A673 (cell line): ENCODE measurements around the gene NSMCE4A. TPM values are rescaled to one million over a fixed set of nuclear protein-coding genes. Genes with fewer than 3 reads are reported as not detected.

Experiments used
- BruUV-seq: library from RNA; stranded (reverse); fragments of 400-500 nt; replicated peaks from 2 replicates; lab custom pipeline; 2021; lab: Mats Ljungman, UMichigan
- CTCF ChIA-PET: fragments of 300-600 bp; sonication (Branson Sonifier 250); formaldehyde crosslinking; loops from one replicate; lab custom pipeline; 2022; ENCODE audit warnings: antibody characterized with exemption; lab: Charles Lee
- POLR2A ChIA-PET: fragments of 300-600 bp; sonication (Branson Sonifier 250); formaldehyde crosslinking; loops from one replicate; lab custom pipeline; 2022; ENCODE audit warnings: antibody characterized with exemption; ENCODE audit not compliant: low non-redundant PET; lab: Charles Lee
- DNase-seq: peaks from one replicate; pipeline ENCODE4 v3.0.0-alpha.2; 2015; ENCODE audit warnings: low spot score
- H3K27ac ChIP-seq: fragments of 200-600 bp; sonication (generic); 2 replicates; pipeline ENCODE4 v1.5.1; 2016; ENCODE audit warnings: mixed run types, low read depth, mild to moderate bottlenecking, mixed read lengths, antibody characterized with exemption, low read length; ENCODE audit not compliant: poor library complexity, severe bottlenecking
- H3K27me3 ChIP-seq: fragments of 200-600 bp; sonication (generic); replicated peaks from 2 replicates; pipeline ENCODE4 v1.6.1; 2017; ENCODE audit warnings: mixed run types, low read depth, mild to moderate bottlenecking, mixed read lengths, antibody characterized with exemption, low read length; ENCODE audit not compliant: insufficient read depth, poor library complexity
- H3K36me3 ChIP-seq: fragments of 200-600 bp; sonication (generic); 2 replicates; pipeline ENCODE4 v1.6.1; 2016; ENCODE audit warnings: mixed run types, mild to moderate bottlenecking, mixed read lengths, antibody characterized with exemption, low read length; ENCODE audit not compliant: insufficient read depth, poor library complexity, severe bottlenecking
- H3K4me1 ChIP-seq: fragments of 200-600 bp; sonication (generic); 2 replicates; pipeline ENCODE4 v1.6.1; 2017; ENCODE audit warnings: mixed run types, mild to moderate bottlenecking, mixed read lengths, antibody characterized with exemption, low read length; ENCODE audit not compliant: insufficient read depth, poor library complexity, severe bottlenecking
- H3K4me3 ChIP-seq: fragments of 200-600 bp; sonication (generic); 2 replicates; pipeline ENCODE4 v1.5.1; 2016; ENCODE audit warnings: low read depth, mixed run types, mild to moderate bottlenecking, mixed read lengths, low read length; ENCODE audit not compliant: poor library complexity, severe bottlenecking
- H3K9me3 ChIP-seq: fragments of 200-600 bp; sonication (generic); 2 replicates; pipeline ENCODE4 v1.6.1; 2016; ENCODE audit warnings: mixed run types, low read depth, mild to moderate bottlenecking, mixed read lengths, antibody characterized with exemption, low read length; ENCODE audit not compliant: poor library complexity, severe bottlenecking
- EZH2 ChIP-seq: fragments of 200-600 bp; sonication (generic); IDR thresholded peaks from 2 replicates; pipeline ENCODE4 v1.6.1; 2017; ENCODE audit warnings: borderline replicate concordance, low read depth, mild to moderate bottlenecking, mixed read lengths, antibody characterized with exemption, low read length; ENCODE audit not compliant: poor library complexity, severe bottlenecking
- intact Hi-C: fragments of 100-400 bp; cut with micrococcal nuclease; formaldehyde crosslinking; loops from one replicate; pipeline ENCODE4 v1.10.0; 2022; ENCODE audit not compliant: unreplicated experiment
- total RNA-seq: library from RNA; stranded (reverse); gene quantifications from 2 replicates; pipeline ENCODE4 v1.2.3, GENCODE V29; 2021
- TF ChIP-seq, protein P1 (sequence below): fragments of 300-800, 200-600 bp; sonication (generic); conservative IDR thresholded peaks from 2 replicates; pipeline ENCODE4 v1.5.1; 2017; ENCODE audit warnings: low read depth, mild to moderate bottlenecking, antibody characterized with exemption, low read length, moderate library complexity, mixed read lengths

NSMCE4A gene
- total RNA-seq, 1 experiment from 2014 or later, result 71.7 TPM

DNA sequence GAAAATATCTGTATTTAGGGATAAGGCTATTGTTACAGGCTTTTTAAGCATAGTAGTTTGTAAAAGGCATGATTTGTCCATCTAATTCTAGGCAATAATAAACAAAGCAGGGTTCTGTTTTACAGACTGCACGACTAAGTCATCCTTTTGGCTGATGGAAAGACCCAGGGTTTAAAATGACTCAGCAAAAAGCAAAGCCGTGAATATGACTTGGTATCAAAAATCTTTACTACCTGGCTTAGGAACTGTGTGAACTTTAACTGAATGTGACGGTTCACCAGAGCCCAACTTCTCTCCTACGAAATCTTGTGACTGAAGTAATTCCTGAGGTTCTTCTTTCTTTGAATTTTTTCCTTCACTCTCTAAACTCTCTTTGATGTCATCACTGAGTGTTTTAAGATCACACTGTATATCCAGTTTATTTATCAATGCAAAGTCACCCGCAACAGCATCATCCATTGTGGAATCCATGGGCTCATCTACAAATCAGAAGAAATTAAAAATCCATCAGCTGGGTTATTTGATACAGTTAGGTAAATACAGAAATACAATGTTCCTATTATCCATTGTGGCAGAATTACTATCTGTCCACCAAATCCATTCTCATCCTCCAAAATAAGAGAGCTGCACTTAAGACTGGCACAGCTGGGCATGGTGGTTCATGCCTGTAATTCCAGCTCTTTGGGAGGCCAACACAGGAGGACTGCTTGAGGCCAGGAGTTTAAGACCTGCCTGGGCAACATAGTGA, 64.2 kb downstream of the NSMCE4A start:
- Histone ChIP-seq H3K4me3 (no peak overlapping the region), H3K27ac (peak overlapping the region; percentile 39), H3K27me3 (no peaks in the 10 kb centered on the region), H3K9me3 (no peaks in the 10 kb centered on the region), H3K36me3 (no peaks in the 10 kb centered on the region), H3K4me1 (peaks cover 6% of the 10 kb centered on the region)
- TF ChIP-seq, protein P1, sequence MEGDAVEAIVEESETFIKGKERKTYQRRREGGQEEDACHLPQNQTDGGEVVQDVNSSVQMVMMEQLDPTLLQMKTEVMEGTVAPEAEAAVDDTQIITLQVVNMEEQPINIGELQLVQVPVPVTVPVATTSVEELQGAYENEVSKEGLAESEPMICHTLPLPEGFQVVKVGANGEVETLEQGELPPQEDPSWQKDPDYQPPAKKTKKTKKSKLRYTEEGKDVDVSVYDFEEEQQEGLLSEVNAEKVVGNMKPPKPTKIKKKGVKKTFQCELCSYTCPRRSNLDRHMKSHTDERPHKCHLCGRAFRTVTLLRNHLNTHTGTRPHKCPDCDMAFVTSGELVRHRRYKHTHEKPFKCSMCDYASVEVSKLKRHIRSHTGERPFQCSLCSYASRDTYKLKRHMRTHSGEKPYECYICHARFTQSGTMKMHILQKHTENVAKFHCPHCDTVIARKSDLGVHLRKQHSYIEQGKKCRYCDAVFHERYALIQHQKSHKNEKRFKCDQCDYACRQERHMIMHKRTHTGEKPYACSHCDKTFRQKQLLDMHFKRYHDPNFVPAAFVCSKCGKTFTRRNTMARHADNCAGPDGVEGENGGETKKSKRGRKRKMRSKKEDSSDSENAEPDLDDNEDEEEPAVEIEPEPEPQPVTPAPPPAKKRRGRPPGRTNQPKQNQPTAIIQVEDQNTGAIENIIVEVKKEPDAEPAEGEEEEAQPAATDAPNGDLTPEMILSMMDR, result no peak
- TF ChIP-seq EZH2, result no peak
- intact Hi-C loops, result no loop called here
- ChIA-PET POLR2A (no interaction called here), CTCF (no interaction called here)
- TSS peak; percentile 20 for BruUV-seq
- peak; percentile 4 for DNase-seq

Other genes with a start within 250 kb of the NSMCE4A start
- gene ATE1, start 47.2 kb downstream of the NSMCE4A start, total RNA-seq, result 27.0 and 30.9 TPM in 2 replicates
- gene TACC2, start 13.9 kb upstream of the NSMCE4A start, total RNA-seq, result 0.55 and 0.62 TPM in 2 replicates